Measurements from ENCODE around the gene CDC42BPA. TPM values are rescaled to one million over a fixed set of nuclear protein-coding genes. Genes with fewer than 3 reads are reported as not detected.

CDC42BPA gene
- polyA plus RNA-seq, 1 of the 3 experiments (the other 2 are of a cell fraction), result 6.8 TPM

- no peaks in the 10 kb centered on the region for H3K27me3 ChIP-seq (ENCODE audit: insufficient read depth)
- no peaks in the 10 kb centered on the region for H3K4me1 ChIP-seq (ENCODE audit: control insufficient read depth in 1 of 2, insufficient read depth in 2 of 2, low read depth in 1 of 2, low read length in 1 of 2)
- no peak overlapping the region for H3K4me3 ChIP-seq (ENCODE audit: low read depth in 2 of 2, low read length in 1 of 2)
- H4K20me1 ChIP-seq (ENCODE audit: insufficient read depth), result no peaks in the 10 kb centered on the region
- ChIA-PET POLR2A (no interaction called here), CTCF (interaction anchor here (0.8 to 1.7 kb wide), 2 partner anchors 21 to 33 kb away, joined by 4 to 5 read pairs; no protein-coding TSS in a partner anchor)
- no peaks in the 10 kb centered on the region for H3K79me2 ChIP-seq (ENCODE audit: insufficient read depth)
- H3K9ac ChIP-seq, result no peak overlapping the region
- no peak overlapping the region for H3K27ac ChIP-seq (ENCODE audit: low read depth in 2 of 2, low read length in 1 of 2)
- no peaks in the 10 kb centered on the region for H3F3A ChIP-seq (replicated peaks; ENCODE audit: insufficient read depth)
- H3K9me3 ChIP-seq, result no peaks in the 10 kb centered on the region
- peaks cover 40 to 41% of the 10 kb centered on the region in 2 experiments for H3K36me3 ChIP-seq (replicated peaks in 1 of 2; ENCODE audit: control insufficient read depth in 1 of 2, insufficient read depth in 2 of 2, low read length in 1 of 2)
- H3K4me2 ChIP-seq, result no peak overlapping the region
- no peak for DNase-seq
- no peak overlapping the region for H2AFZ ChIP-seq (ENCODE audit: low read depth)
- H3K9me2 ChIP-seq, result no peaks in the 10 kb centered on the region
- no peak for TF ChIP-seq TAF1 (IDR thresholded peaks at IDR 0.05; ENCODE audit: borderline replicate concordance, low read depth, low read length)
- no peak for TF ChIP-seq NRF1 (IDR thresholded peaks at IDR 0.05; ENCODE audit: low read depth, low read length)
- no peak for TF ChIP-seq JUND (IDR thresholded peaks at IDR 0.05)
- no peak for TF ChIP-seq REST (IDR thresholded peaks at IDR 0.05; ENCODE audit: low read depth, low read length)
- no peak for TF ChIP-seq TCF12 (IDR thresholded peaks at IDR 0.05)
- TF ChIP-seq GATA2 (CRISPR knock-in tag; IDR thresholded peaks at IDR 0.05), result no peak
- no peak for TF ChIP-seq USF1 (IDR thresholded peaks at IDR 0.05; ENCODE audit: borderline replicate concordance, low read depth)
- WGBS (ENCODE audit: low lambda C conversion rate), result 93% methylated on average over 1 of the region's 1 CpG
Observed at GRCh38 chr1:227092069-227092468, 226.2 kb downstream of the CDC42BPA start.

- Histone ChIP-seq H3K9me3 (0 out of 2 replicates have a peak, but pooled peaks cover 11% of the 10 kb centered on the region), H3K27ac (ENCODE audit: low read depth in 2 of 2, low read length in 1 of 2) (no peak overlapping the region), H3F3A (replicated peaks; ENCODE audit: insufficient read depth) (no peaks in the 10 kb centered on the region), H3K79me2 (ENCODE audit: insufficient read depth) (no peaks in the 10 kb centered on the region), H4K20me1 (ENCODE audit: insufficient read depth) (no peaks in the 10 kb centered on the region), H3K4me1 (ENCODE audit: control insufficient read depth in 1 of 2, insufficient read depth in 2 of 2, low read depth in 1 of 2, low read length in 1 of 2) (no peaks in the 10 kb centered on the region), H3K9me2 (no peaks in the 10 kb centered on the region), H3K4me2 (no peak overlapping the region), H3K4me3 (ENCODE audit: low read depth in 2 of 2, low read length in 1 of 2) (no peak overlapping the region), H3K27me3 (ENCODE audit: insufficient read depth) (no peaks in the 10 kb centered on the region), H2AFZ (ENCODE audit: low read depth) (no peak overlapping the region), H3K36me3 (replicated peaks in 1 of 2; ENCODE audit: control insufficient read depth in 1 of 2, insufficient read depth in 2 of 2, low read length in 1 of 2) (peaks cover 45 to 64% of the 10 kb centered on the region in 2 experiments), H3K9ac (no peak overlapping the region)
- CTCF ChIA-PET, result no interaction called here
- POLR2A ChIA-PET, result no interaction called here
- TF ChIP-seq SIN3A (IDR thresholded peaks at IDR 0.05; ENCODE audit: borderline replicate concordance, low read depth, low read length) (no peak), ZBTB33 (IDR thresholded peaks at IDR 0.05; ENCODE audit: borderline replicate concordance, low read depth) (no peak), RFX5 (IDR thresholded peaks at IDR 0.05; ENCODE audit: low read length) (no peak), TCF12 (IDR thresholded peaks at IDR 0.05) (no peak), RAD21 (IDR thresholded peaks at IDR 0.05; ENCODE audit: low read length) (no peak), EP300 (IDR thresholded peaks at IDR 0.05; ENCODE audit: borderline replicate concordance in 1 of 2, low read depth in 1 of 2, low read length in 1 of 2) (no peak), GATA2 (CRISPR knock-in tag; IDR thresholded peaks at IDR 0.05) (no peak), JUND (IDR thresholded peaks at IDR 0.05) (no peak), USF2 (IDR thresholded peaks at IDR 0.05; ENCODE audit: borderline replicate concordance, low read depth, low read length) (no peak)
- 92% methylated on average over 2 of the region's 2 CpGs for WGBS (ENCODE audit: low lambda C conversion rate)
- no peak for DNase-seq
Observed at GRCh38 chr1:227086636-227087035, 231.7 kb downstream of the CDC42BPA start.
